Large intestine (tissue), 3 donors: Measurements from ENCODE around the gene NTM. TPM values are rescaled to one million over a fixed set of nuclear protein-coding genes. Genes with fewer than 3 reads are reported as not detected.

Source experiments
- DNase-seq, 2 donors: peaks; one replicate each; pipeline versions ENCODE4 v3.0.0 to v3.0.0-alpha.2; 2013
- H3K27ac ChIP-seq: one replicate; pipeline ENCODE4 v1.5.1; 2013; ENCODE audit warnings: low read length
- H3K27me3 ChIP-seq: 2 replicates; pipeline ENCODE4 v1.6.1; 2013; ENCODE audit warnings: low read length; ENCODE audit not compliant: control insufficient read depth, insufficient read depth
- H3K36me3 ChIP-seq: 2 replicates; pipeline ENCODE4 v1.6.1; 2013; ENCODE audit warnings: low read length; ENCODE audit not compliant: control insufficient read depth, insufficient read depth
- H3K4me1 ChIP-seq: one replicate; pipeline ENCODE4 v1.6.1; 2013; ENCODE audit warnings: low read length; ENCODE audit not compliant: control insufficient read depth, insufficient read depth
- H3K4me3 ChIP-seq: one replicate; pipeline ENCODE4 v1.5.1; 2013; ENCODE audit warnings: low read length
- H3K9me3 ChIP-seq: one replicate; pipeline ENCODE4 v1.6.1; 2013; ENCODE audit warnings: mild to moderate bottlenecking, low read depth, low read length, moderate library complexity; ENCODE audit not compliant: control insufficient read depth
- WGBS: methylation state at CpG from one replicate; pipeline ENCODE4 v1.1.5; 2013; ENCODE audit warnings: low lambda C conversion rate; ENCODE audit not compliant: insufficient coverage; 5-methylcytosine and 5-hydroxymethylcytosine counted together
- polyA plus RNA-seq: library from polyadenylated mRNA; unstranded; fragments of 120-200 nt; gene quantifications from one replicate; pipeline ENCODE4 v1.2.1, GENCODE V29; 2013

NTM gene
- polyA plus RNA-seq, 1 donor, result 17.2 TPM

DNA sequence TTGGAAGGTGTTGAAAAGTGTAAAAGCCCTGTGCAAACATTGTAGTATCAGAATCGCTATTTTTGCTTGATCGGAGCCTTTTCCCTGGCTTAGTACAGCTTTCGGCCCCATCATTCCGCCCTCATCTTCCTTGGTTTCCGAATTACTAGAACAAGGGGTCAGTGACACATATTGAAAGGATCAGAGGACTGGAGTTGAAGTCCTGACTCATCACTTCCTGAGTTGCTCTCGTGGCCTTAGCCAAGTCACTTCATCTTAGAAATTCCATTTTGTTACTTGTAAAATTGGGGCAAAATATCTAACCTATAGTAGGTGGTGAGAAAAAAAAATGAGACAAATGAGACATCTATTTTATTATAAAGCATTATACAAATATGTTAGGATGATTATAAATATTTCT is 375.0 kb downstream of the NTM start:
- Histone ChIP-seq H3K27me3 (peaks cover 2% of the 10 kb centered on the region), H3K27ac (no peak overlapping the region), H3K9me3 (no peaks in the 10 kb centered on the region), H3K4me1 (no peaks in the 10 kb centered on the region), H3K36me3 (no peaks in the 10 kb centered on the region), H3K4me3 (no peak overlapping the region)
- WGBS, result 74% methylated on average over 3 of the region's 6 CpGs
- no peak for DNase-seq

DNA sequence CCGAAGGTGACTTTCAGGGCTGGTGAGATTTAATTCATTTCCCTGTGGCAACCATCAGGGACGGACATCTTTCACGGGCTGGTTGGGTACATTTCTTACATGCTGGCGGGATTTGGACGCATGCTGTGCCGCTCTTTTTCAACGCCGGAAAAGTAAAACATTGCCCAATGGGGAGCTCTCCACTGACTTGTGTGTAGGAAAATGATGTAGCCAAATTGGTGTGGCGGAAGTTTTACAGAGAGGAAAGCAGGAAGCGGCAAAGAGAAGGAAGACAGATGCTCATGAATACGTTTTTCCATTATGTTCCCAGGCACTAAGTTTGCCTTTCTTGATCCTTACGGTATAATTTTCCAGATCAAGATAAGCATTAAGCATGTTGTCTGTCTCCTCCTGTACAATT is 375.8 kb downstream of the NTM start:
- H3K36me3 ChIP-seq, result no peaks in the 10 kb centered on the region
- H3K27me3 ChIP-seq, result peaks cover 2% of the 10 kb centered on the region
- H3K4me1 ChIP-seq, result no peaks in the 10 kb centered on the region
- H3K27ac ChIP-seq, result no peak overlapping the region
- no peaks in the 10 kb centered on the region for H3K9me3 ChIP-seq
- no peak for DNase-seq
- H3K4me3 ChIP-seq, result no peak overlapping the region
- WGBS, result 100% methylated on average over 2 of the region's 12 CpGs

DNA sequence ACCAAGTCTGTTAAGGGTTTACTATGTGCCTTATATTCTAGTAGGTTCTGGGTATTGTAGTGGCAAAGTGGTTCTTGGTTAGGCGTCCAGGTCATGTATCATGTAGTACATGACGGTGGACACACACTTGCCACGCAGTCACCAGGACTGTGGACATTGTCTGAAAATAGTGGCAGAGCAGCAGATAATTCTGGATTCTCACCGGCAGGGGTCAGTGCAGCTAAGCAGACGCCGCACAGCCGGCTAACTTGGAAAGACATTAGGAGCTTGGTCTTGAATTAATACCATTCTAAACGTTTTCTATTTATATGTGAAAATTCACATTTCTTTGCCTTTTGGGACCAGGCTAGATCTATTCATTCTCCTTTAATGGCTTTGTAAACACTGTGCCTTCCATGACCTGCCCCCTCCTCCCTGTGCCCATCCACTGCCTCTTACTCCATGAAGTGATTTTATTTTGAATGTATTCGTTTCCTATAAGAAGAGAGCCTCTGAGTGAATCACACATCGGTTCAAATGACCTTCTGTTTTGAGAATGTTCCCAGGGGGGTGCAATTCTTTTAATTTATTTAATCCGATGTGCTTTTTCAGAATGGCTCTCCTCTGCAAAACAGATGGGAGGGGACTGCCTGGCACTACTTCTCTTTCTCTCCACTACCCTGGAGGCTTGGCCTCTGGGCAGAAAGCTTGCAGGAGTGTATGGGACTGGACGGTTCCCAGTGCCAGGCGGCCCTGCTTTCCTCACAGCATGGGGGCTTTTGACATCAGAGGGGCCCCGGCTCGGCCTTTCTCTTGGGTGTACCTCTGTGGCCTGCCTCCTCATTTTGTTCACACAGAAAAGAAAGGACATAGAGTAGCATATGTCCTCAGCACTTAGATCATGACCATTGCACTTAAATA is 378.0 kb downstream of the NTM start:
- DNase-seq, result peak; percentile 13 to 19
- Histone ChIP-seq H3K27ac (no peak overlapping the region), H3K27me3 (peaks cover 2% of the 10 kb centered on the region), H3K4me1 (no peaks in the 10 kb centered on the region), H3K4me3 (no peak overlapping the region), H3K9me3 (no peaks in the 10 kb centered on the region), H3K36me3 (no peaks in the 10 kb centered on the region)
- 39% methylated on average over 3 of the region's 15 CpGs for WGBS

DNA sequence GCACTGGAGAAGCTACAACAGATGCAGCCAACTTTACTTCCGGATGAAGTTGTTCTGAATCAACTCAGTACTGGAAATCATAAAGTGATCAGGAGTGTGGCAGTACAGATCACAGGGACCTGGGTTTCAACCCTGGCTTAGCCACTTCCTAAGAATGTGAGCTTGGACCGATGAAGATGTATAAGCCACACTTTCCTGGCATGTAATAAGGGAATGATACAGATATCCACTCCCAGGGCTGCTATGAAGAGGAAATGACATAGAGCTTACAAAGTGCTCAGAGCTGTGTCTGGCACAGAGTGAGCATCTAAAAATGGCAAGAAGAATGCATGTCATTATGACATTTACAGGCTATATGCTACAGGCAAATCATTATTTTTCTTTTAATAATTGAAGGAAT is 378.7 kb downstream of the NTM start:
- Histone ChIP-seq H3K4me1 (no peaks in the 10 kb centered on the region), H3K9me3 (no peaks in the 10 kb centered on the region), H3K27me3 (peaks cover 2% of the 10 kb centered on the region), H3K36me3 (no peaks in the 10 kb centered on the region), H3K27ac (no peak overlapping the region), H3K4me3 (no peak overlapping the region)
- DNase-seq, result no peak
- 90% methylated on average over 2 of the region's 2 CpGs for WGBS

DNA sequence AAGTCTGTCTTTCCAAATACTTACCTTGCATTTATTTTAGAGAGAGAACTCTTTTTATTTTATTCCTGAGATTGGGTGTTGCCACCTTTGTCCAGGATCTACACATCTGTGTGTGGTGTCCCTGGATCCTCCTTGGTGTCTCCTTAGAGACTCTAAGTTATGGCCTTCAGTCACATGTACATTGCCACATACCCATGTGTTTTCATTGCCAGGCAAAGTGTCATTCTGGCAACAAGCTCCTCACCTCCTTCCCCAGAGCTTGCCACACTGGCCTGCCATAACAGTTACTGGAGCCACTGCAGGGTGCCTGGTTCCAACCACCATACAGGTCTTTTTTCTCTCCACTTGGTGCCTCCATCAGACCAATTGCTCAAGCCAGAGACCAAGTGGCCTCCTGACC is 379.7 kb downstream of the NTM start:
- Histone ChIP-seq H3K27me3 (no peaks in the 10 kb centered on the region), H3K4me1 (no peaks in the 10 kb centered on the region), H3K4me3 (no peak overlapping the region), H3K36me3 (no peaks in the 10 kb centered on the region), H3K9me3 (no peaks in the 10 kb centered on the region), H3K27ac (no peak overlapping the region)
- no peak for DNase-seq

DNA sequence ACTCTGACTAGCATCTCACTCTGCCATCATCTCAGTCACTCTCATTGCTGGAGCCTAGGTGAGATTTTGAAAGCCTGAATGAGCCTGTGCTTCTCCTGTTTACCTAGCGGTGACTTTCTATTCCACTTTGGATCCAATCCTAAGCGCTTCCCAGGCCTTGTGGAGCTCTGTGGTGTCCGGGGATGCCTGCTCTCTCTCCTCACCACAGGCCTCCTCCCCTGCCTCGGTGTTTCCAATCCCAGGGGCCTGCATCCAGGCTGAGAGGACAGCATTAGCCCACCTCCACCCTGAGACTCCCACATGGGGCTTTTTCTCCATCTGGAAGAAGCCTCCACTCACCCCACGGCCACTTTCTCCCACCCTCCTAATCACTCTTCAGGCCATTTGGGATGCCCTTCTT is 380.3 kb downstream of the NTM start:
- Histone ChIP-seq H3K36me3 (no peaks in the 10 kb centered on the region), H3K4me3 (no peak overlapping the region), H3K27ac (no peak overlapping the region), H3K4me1 (no peaks in the 10 kb centered on the region), H3K9me3 (no peaks in the 10 kb centered on the region), H3K27me3 (no peaks in the 10 kb centered on the region)
- no peak for DNase-seq
- no CpG with 5 or more reads among the region's 5 CpGs for WGBS

DNA sequence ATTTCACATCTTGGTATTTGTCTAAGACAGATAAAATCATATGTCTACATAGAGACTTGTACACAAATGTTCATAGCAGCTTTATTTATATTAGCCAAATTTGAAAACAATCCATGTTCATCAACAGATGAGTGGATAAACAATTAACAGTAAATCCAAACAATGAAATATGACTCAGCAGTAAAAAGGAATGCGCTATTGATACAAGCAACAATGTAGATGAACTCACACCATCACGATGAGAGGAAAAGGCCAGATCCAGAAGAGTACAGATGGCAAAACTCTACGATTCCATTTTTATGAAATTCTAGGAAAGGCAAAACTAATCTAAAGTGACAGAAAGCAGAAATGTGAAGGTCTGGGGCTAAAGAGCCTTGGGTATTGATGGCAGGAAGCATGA is 384.3 kb downstream of the NTM start:
- no peaks in the 10 kb centered on the region for H3K9me3 ChIP-seq
- no peak overlapping the region for H3K4me3 ChIP-seq
- DNase-seq, result no peak
- no peaks in the 10 kb centered on the region for H3K36me3 ChIP-seq
- H3K27me3 ChIP-seq, result no peaks in the 10 kb centered on the region
- 92% methylated on average over 3 of the region's 3 CpGs for WGBS
- H3K27ac ChIP-seq, result no peak overlapping the region
- H3K4me1 ChIP-seq, result no peaks in the 10 kb centered on the region

- no peak for DNase-seq
- Histone ChIP-seq H3K4me1 (no peaks in the 10 kb centered on the region), H3K4me3 (no peak overlapping the region), H3K9me3 (no peaks in the 10 kb centered on the region), H3K27ac (no peak overlapping the region), H3K27me3 (no peaks in the 10 kb centered on the region), H3K36me3 (no peaks in the 10 kb centered on the region)
- WGBS, result no CpG with 5 or more reads among the region's 6 CpGs
Observed at GRCh38 chr11:131756479-131757110, 386.2 kb downstream of the NTM start.

DNA sequence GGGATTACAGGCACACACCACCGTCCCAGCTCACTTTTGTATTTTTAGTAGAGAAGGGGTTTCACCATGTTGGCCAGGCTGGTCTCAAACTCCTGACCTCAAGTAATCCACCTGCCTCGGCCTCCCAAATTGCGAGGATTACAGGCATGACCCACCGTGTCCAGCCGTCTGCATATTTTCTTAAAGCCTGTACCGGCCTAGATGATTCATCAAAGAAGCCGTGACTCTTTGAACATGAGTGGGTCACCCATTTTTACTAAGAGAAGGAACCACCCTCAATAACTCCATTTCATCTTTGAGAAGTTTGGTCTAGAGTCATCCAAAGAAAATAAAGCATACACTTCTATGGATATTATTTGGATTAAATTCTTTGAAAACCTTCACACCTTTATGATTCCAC is 388.3 kb downstream of the NTM start:
- H3K27ac ChIP-seq, result no peak overlapping the region
- no peaks in the 10 kb centered on the region for H3K9me3 ChIP-seq
- WGBS, result 100% methylated on average over 1 of the region's 7 CpGs
- H3K27me3 ChIP-seq, result no peaks in the 10 kb centered on the region
- no peak for DNase-seq
- no peak overlapping the region for H3K4me3 ChIP-seq
- no peaks in the 10 kb centered on the region for H3K4me1 ChIP-seq
- H3K36me3 ChIP-seq, result no peaks in the 10 kb centered on the region

DNA sequence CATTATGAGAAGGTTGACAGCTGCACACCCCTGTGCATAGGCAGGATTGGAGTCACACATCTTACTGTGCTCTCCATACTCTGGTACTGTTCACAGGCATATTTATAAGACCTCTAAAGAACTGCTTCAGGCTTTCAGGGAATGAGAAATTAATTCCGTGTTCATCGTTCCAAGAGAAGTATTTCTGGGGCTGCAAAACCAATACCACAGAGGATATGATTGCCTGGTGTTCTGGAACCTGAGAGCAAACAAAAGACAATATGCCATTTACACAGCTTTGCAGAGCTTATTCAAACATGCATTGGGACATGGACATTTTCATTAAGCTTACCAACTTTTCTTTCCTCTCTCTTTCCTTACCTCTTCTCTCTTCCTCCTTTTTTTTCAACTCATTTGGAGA is 388.7 kb downstream of the NTM start:
- Histone ChIP-seq H3K27ac (no peak overlapping the region), H3K36me3 (no peaks in the 10 kb centered on the region), H3K4me3 (no peak overlapping the region), H3K27me3 (no peaks in the 10 kb centered on the region), H3K4me1 (no peaks in the 10 kb centered on the region), H3K9me3 (no peaks in the 10 kb centered on the region)
- DNase-seq, result no peak
- WGBS, result no CpG with 5 or more reads among the region's 2 CpGs
